ENCODE results near the gene CDC40. TPM values are rescaled to one million over a fixed set of nuclear protein-coding genes. Genes with fewer than 3 reads are reported as not detected.

CDC40 gene
- total RNA-seq, 1 experiment from 2014 or later = 25.7 TPM

GRCh38 chr6:110170081-110170480, 10.1 kb upstream of the CDC40 start:
- DNase-seq (ENCODE audit: low spot score) = peak; percentile 15
- CTCF ChIA-PET = interaction anchor here (1.6 kb wide), 1 partner anchor 9 kb away, joined by 5 read pairs; no protein-coding TSS in a partner anchor
- Mint-ChIP-seq H3K36me3 (no peaks in the 10 kb centered on the region), H3K4me3 (no peak overlapping the region), H3K4me1 (peaks cover 13% of the 10 kb centered on the region), H3K27me3 (ENCODE audit: low read depth) (no peaks in the 10 kb centered on the region), H3K27ac (no peak overlapping the region), H3K9me3 (no peaks in the 10 kb centered on the region)
- ATAC-seq = peak; percentile 52; the same call in 1 of the 2 replicates
- POLR2A ChIA-PET = no interaction called here
- TF ChIP-seq FOXP4 (CRISPR knock-in tag; IDR thresholded peaks at IDR 0.05) (no peak), NFYB (CRISPR knock-in tag; conservative IDR thresholded peaks at IDR 0.05; ENCODE audit: low read depth) (no peak), NR3C1 (CRISPR knock-in tag; conservative IDR thresholded peaks at IDR 0.05; ENCODE audit: low read depth) (no peak), NFATC4 (CRISPR knock-in tag; IDR thresholded peaks at IDR 0.05) (no peak), KAT7 (CRISPR knock-in tag; IDR thresholded peaks at IDR 0.05; ENCODE audit: borderline replicate concordance) (no peak), HMGA2 (CRISPR knock-in tag; IDR thresholded peaks at IDR 0.05) (no peak), E2F4 (CRISPR knock-in tag; IDR thresholded peaks at IDR 0.05; ENCODE audit: borderline replicate concordance, low read depth) (no peak), CDX4 (CRISPR knock-in tag; IDR thresholded peaks at IDR 0.05; ENCODE audit: borderline replicate concordance) (no peak), TCF7 (CRISPR knock-in tag; IDR thresholded peaks at IDR 0.05; ENCODE audit: low read depth) (no peak), ZNF317 (CRISPR knock-in tag; IDR thresholded peaks at IDR 0.05; ENCODE audit: borderline replicate concordance, low read depth) (no peak)
- TF ChIP-seq, protein P1, sequence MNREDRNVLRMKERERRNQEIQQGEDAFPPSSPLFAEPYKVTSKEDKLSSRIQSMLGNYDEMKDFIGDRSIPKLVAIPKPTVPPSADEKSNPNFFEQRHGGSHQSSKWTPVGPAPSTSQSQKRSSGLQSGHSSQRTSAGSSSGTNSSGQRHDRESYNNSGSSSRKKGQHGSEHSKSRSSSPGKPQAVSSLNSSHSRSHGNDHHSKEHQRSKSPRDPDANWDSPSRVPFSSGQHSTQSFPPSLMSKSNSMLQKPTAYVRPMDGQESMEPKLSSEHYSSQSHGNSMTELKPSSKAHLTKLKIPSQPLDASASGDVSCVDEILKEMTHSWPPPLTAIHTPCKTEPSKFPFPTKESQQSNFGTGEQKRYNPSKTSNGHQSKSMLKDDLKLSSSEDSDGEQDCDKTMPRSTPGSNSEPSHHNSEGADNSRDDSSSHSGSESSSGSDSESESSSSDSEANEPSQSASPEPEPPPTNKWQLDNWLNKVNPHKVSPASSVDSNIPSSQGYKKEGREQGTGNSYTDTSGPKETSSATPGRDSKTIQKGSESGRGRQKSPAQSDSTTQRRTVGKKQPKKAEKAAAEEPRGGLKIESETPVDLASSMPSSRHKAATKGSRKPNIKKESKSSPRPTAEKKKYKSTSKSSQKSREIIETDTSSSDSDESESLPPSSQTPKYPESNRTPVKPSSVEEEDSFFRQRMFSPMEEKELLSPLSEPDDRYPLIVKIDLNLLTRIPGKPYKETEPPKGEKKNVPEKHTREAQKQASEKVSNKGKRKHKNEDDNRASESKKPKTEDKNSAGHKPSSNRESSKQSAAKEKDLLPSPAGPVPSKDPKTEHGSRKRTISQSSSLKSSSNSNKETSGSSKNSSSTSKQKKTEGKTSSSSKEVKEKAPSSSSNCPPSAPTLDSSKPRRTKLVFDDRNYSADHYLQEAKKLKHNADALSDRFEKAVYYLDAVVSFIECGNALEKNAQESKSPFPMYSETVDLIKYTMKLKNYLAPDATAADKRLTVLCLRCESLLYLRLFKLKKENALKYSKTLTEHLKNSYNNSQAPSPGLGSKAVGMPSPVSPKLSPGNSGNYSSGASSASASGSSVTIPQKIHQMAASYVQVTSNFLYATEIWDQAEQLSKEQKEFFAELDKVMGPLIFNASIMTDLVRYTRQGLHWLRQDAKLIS (CRISPR knock-in tag; IDR thresholded peaks at IDR 0.05; ENCODE audit: borderline replicate concordance) = no peak
- TF ChIP-seq, protein P2, sequence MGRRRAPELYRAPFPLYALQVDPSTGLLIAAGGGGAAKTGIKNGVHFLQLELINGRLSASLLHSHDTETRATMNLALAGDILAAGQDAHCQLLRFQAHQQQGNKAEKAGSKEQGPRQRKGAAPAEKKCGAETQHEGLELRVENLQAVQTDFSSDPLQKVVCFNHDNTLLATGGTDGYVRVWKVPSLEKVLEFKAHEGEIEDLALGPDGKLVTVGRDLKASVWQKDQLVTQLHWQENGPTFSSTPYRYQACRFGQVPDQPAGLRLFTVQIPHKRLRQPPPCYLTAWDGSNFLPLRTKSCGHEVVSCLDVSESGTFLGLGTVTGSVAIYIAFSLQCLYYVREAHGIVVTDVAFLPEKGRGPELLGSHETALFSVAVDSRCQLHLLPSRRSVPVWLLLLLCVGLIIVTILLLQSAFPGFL (CRISPR knock-in tag; IDR thresholded peaks at IDR 0.05; ENCODE audit: borderline replicate concordance) = no peak

DNA sequence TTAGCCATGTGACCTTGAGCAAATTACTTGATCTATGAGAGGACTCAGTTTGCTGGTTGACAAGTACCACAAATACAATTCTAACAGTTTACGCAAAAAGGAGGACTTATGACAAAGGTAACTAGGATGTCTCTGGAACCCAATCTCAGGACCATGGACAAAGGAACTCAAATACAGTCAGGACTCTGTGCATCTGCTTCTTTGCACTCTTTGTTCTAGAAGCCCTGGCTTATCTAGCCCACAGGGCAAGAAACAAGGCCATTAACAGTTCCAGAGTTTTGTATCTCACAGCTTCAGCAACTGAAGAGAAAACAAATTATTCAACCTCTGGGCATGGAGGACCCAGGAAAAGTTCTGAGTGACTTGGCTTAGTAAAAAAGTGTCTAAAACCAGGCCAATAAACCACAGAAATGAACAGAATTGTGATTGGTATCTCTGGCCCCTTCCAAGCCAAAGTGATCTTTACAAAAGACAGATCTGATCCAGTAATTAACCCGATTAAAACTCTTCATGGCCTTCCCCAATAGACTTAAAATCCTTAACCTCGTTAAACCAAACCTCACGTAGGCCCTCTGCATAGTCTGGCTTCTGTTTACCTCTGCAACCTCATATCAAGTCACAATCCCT, 6.6 kb upstream of the CDC40 start:
- Mint-ChIP-seq H3K4me3 (no peak overlapping the region), H3K36me3 (no peaks in the 10 kb centered on the region), H3K27ac (no peak overlapping the region), H3K27me3 (ENCODE audit: low read depth) (no peaks in the 10 kb centered on the region), H3K9me3 (no peaks in the 10 kb centered on the region), H3K4me1 (peaks cover 20% of the 10 kb centered on the region)
- no peak for TF ChIP-seq NR2C2 (CRISPR knock-in tag; IDR thresholded peaks at IDR 0.05)
- no peak for TF ChIP-seq CDX4 (CRISPR knock-in tag; IDR thresholded peaks at IDR 0.05; ENCODE audit: borderline replicate concordance)
- TF ChIP-seq, protein P3, sequence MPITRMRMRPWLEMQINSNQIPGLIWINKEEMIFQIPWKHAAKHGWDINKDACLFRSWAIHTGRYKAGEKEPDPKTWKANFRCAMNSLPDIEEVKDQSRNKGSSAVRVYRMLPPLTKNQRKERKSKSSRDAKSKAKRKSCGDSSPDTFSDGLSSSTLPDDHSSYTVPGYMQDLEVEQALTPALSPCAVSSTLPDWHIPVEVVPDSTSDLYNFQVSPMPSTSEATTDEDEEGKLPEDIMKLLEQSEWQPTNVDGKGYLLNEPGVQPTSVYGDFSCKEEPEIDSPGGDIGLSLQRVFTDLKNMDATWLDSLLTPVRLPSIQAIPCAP (CRISPR knock-in tag; IDR thresholded peaks at IDR 0.05) = no peak
- ChIA-PET POLR2A (no interaction called here), CTCF (no interaction called here)
- ATAC-seq = no peak; the same call in 1 of the 2 replicates
- DNase-seq (ENCODE audit: low spot score) = no peak
